Hematopoietic multipotent progenitor cell treated with erythropoietin and hydrocortisone succinate and interleukin-3 and kit ligand, for 17 days (in vitro differentiated cells): ENCODE measurements around the gene IRF5.
"Not testable (repeated sequence)": the region's sequence is repeated elsewhere in the genome, so short reads cannot be mapped to it uniquely, and the experiment has no call there.

ENCODE experiments used
- DNase-seq: peaks from one replicate; pipeline ENCODE4 v3.0.0-alpha.2; 2015; ENCODE audit warnings: low spot score

The IRF5 gene

GRCh38 chr7:128906766-128907559 lies 30.8 kb upstream of the IRF5 start:
- no peak for DNase-seq

DNA sequence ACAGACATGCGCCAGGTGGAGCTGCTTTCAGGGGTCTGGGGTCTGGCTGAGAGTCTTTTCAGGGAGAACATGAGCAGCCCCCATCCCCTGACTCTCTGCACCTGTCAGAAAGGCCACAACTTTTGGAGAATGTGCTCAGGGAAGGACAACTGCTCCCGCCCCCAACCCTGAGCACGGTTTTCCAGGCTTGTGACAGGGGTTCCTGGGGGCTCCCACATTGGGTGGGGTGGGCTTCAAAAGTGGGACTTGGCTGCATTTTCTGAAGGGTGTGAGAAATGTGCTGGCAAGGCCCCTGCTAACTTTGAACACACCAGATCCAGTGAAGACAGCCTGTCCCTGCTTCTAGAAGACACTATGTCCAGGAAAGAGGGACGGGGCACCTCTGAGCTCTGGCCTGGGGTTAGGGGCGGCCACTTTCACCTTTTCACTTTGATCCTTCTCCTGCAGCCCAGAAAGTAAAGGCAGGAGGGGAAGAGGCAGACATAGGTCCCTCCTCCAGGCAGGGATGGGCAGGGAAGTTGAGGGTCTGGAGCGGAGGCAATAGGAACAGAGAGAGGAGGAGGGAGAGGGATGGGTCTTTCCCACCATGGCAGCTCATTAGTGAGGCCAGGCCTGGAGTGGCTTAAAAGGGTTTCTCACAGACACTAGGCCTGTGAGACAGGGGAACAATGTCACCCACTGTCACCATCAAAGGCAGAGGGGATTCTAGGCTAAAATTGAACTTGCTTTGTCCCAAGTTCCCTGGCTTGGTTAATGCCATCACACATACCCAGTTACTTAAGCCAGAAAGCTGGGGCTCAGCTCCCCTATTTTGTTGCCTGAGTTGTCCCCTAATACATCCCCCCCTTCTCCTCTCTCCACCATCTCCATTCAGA lies 28.7 kb upstream of the IRF5 start:
- no peak for DNase-seq

DNA sequence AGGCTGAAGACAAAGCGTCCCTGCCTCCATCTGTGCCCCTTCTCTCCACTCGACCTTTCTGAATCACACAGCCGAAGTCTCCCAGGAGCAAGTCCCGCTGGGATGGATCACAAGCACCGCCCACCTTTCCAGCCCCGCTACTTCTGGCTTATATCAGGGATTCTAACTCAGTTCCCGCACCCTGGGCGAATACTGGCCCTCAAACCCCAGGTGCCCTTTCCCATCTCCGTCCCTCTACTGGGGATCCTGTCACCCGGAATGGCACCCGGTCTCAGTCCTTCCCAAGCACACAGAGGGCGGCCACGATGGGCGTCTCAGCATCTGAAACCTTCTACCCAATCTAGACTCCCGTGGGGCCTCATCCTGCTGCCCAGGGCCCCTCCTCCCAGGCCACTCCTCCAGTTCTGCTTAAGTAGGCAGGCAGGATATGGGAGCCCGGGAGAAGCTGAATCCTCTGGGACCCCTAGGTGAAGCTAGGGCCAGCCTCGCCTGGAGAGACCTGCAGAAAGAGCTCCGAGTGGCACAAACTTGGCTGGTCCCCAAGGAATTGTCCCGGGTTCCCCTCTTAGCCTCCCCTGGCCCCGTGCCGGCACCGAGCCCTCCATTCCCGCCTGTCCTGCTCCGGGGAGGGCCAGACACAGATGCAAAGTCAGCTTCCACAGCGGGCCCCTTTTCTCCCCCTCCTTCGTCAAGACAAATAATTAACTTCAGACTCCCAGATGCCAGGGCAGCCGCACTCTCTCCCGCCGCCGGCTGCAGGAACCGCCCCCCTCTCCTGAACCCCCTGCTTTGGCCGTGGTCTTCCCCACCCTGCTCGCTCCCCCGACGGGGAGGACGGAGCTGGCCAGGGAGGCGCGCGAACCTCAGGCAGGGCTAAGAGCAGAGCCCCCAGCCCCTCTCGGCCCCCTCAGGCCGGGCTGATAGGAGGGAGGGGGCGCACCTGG lies 27.8 kb upstream of the IRF5 start:
- DNase-seq: no peak

GRCh38 chr7:128910569-128910945 lies 27.2 kb upstream of the IRF5 start, which contains the start of gene KCP:
KCP (minus strand) TSS chr7:128910709; CDS start chr7:128910676, 33 bp downstream.
- no peak for DNase-seq

DNA sequence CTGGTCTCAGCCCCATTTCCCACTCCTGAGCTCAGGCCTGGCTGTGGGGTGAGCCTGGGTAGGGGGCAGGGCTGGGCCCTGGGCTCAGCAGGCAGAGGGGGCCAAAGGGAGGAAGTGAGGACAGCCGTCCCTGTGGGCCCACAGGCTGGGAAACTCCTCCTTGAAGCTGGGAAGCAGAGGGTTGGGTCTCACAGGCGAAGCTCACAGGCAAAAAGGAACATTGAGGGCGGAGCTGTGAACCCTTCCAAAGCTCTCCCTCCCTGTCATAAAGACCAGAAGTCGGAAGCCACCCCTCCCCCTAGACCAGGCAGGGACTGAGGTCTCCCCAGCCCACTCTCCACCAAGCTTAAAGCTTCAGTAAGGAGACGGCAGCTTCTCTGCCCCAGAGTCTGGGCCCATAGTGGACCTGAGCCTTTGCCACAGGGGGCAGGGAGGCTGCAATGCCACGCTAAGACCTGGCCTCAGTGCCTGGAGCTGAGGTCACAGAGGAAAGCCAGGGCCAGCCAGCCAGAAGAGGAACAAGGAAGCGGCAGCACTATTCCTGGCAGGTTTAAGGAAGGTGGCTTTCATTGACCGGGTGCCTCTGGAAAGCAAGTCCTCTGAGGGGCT lies 26.2 kb upstream of the IRF5 start:
- DNase-seq: no peak

- no peak for DNase-seq
Observed at GRCh38 chr7:128912281-128912680, 25.4 kb upstream of the IRF5 start.

GRCh38 chr7:128912709-128913495 lies 24.8 kb upstream of the IRF5 start:
- DNase-seq: not testable (repeated sequence)

GRCh38 chr7:128913870-128914565 lies 23.7 kb upstream of the IRF5 start:
- DNase-seq: no peak

GRCh38 chr7:128914566-128915151 lies 23.1 kb upstream of the IRF5 start:
- no peak for DNase-seq

DNA sequence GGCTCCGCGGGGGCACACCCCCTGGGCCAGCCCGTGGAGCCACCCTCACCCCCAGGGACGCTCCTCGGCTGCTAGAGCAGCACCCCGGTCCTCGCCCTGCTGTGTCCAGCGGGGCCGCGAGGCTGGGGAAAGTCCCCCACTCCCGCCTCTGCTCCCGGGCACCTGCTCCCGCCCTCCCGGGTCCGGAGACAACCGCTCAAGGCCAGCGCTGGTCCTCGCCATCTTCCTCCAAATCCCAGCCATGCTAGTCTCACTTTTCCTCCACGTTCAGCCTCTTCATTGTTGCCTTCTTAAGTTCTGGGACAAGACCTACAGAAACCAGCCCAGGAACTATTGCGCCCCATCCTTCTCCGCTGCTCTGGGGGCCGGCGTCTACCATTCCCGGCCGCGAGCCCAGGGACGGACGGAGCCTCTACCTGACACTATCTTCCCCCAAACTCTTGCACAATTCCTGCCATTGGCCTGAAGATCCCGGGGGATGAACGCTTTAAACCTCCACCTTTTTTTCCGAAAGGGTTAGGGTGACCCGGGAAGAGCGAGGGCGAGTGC lies 22.4 kb upstream of the IRF5 start:
- no peak for DNase-seq

DNA sequence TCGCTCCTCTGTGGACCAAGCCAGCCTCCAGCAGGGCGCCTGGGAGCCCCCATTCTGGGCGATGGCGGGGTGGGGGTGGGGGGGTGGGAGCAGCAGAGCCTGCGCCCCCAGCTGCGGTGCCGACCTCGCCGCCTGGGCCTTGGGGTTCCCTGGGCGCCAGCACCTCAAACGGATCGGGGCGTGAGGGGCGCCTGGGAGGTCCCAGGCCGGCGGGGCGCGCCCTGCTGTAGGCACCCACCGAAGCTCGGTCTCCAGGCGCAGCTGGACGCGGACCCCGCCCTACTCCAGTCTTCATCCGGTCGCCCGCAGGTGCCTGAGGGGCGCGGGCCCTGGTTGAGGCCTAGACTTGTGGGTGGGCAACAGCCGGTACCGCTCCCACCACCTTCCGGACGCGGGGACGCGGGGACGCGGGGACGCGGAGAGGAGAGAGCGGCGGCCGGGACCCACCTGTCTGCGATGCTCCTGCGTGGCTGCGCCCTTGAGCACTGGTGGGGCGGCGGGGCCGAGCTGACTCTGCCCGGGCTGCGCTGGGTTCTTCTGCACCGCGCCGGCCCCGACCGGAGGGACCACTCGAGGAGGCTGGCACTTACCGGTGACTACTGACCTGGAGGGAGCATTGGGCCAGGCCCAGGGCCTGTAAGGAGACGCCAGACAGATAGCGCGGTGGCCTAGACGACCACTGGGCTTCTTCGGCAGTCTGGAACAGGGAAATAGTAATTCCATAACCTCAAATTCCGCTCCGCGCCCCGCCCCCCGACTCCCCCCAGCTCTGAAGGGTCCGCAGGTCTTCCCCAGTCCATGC lies 21.7 kb upstream of the IRF5 start:
- DNase-seq: no peak

- DNase-seq: no peak
Observed at GRCh38 chr7:128916643-128916915, 21.1 kb upstream of the IRF5 start.

DNA sequence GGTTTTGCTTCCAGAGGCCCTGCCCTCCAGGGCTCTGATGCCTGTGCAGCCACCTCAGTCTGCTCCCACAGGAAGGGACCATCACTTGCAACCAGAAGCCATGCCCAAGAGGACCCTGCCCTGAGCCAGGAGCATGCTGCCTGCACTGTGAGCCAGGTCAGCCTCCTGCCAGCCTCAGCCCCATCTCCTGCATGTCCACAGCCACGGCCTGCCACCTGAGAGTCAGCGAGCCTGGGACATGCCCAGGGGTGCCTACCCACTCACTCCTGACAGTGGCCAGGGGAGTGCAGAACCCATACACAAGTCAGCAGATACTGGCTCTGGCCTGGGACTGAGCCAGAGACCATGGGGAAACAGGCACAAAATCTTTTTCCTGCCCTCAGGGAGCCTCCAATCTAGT lies 20.6 kb upstream of the IRF5 start:
- DNase-seq: no peak

DNA sequence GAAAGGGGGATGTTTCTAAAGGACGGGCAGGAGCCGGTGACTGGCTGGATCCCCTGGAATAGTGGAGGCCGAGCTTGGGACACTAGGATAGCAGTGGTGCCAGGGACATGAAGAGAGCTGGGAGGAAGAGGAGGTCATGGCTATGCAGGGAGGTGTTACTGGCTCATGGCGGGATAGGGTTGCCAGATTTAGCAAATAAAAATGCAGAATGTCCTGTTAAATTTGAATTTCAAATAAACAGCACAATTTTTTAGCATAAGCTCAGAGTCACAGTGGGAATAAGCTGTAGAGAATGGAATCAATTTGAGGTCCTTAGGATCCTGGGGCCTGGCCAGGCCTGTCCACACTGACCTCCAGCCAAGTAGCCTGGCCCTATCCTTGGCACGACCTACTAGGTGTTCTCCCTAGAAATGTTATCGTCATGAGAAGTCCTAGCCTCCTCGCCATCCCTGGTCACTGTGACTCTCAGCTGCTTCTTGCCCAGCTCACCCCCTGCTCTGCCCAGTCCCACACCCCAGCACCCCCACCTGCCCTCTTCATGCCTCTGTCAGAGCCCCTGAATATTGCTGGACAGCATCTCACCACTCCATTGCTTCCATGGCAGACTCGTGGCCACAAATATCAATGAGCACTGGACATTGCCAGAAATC lies 19.6 kb upstream of the IRF5 start:
- no peak for DNase-seq

- DNase-seq: no peak
Observed at GRCh38 chr7:128919241-128919640, 18.5 kb upstream of the IRF5 start.

DNA sequence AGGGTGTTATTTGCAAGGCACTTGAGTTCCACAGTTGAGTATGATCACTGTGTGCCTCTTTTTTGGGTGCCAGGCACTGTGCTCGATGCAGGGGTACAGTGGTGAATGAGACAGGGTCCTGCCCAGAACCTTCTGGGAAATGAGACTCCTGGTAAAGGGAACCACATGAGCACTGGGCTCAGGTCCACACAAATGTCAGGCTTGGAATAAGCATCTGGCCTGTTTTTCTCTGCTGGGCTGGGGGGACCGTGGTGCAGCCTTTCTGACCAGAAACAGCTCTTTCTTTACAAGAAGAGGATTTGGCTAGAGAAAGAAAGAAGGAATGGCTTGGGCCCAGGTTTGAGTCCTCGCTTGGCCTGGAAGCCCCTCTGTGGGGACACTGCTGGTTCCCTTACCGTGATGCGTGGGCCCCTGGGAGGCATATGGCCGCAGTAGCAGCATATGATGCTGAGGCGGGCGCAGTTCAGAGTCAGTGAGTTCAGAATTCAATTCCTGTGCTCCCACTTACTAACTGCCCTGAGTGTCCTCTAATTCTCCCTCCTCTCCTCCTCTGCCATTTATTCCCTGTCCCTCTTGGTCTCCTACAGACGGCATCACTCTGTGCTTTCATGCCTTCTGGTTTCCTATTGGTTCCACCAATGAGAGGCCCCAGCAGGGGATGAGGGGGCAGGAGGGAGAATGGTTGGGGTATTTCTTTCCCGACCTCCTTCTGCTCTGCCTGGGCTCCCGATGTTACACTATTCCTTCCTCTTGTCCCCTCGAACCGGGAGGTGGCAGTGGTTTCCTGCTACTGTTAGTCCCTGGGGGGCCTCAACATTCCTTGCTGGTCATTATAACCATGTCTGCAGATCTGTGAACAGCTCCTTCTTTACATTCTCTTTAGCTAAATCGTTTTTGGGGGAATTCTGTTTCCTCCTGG lies 17.6 kb upstream of the IRF5 start:
- no peak for DNase-seq

DNA sequence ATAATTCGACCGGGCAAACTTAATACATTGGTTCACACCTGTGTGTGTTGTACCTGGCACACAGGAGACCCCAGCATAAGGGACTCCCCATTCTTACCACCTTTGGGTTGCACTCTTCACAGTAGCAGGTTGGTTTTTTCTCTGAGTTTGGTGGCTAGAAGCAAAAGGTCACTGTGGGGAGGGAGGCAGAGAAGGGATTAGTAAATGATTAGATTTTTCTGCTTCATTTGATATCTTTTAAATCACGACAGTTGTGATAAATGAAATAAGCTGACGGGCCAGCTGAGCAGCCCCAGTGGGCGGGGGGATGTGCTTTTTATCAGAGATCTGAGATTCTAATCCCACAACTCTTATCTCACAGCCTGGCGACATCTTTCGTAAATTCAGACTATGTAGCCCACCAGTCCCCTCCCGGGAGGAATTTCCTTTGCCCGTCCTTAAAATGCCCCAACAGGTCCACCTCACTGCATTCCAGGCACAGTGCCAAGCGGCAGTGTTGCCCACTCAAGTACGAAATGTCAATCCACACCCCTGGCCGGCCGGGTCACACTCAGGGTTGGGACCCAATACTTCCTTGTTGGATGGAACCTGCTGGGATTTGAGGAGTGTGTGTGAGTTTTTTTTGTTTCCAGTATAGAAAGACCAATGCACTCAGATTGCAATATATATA lies 16.7 kb upstream of the IRF5 start:
- DNase-seq: no peak
